GM23338 (cell line): Measurements from ENCODE around the gene CAMSAP1. TPM values are rescaled to one million over a fixed set of nuclear protein-coding genes. Genes with fewer than 3 reads are reported as not detected.

ENCODE experiments used
- ATAC-seq: fragments of 200-7000 bp; cut with Tn5 transposase; 3 replicates; pipeline ENCODE4 v1.9.1; 2020
- DNase-seq: peaks from one replicate; pipeline ENCODE4 v3.0.0-alpha.2; 2015; ENCODE audit warnings: low spot score
- H2AFZ ChIP-seq: fragments of 200-600 bp; sonication (generic); 2 replicates; pipeline ENCODE4 v1.8.0; 2016; ENCODE audit warnings: antibody characterized with exemption, mild to moderate bottlenecking, moderate library complexity
- H3F3A ChIP-seq: fragments of 200-600 bp; sonication (generic); replicated peaks from 2 replicates; pipeline ENCODE4 v1.8.0; 2017; ENCODE audit warnings: antibody characterized with exemption, mixed run types, low read depth
- H3K27ac ChIP-seq: fragments of 200-600 bp; sonication (generic); 2 replicates; pipeline ENCODE4 v1.6.1; 2016; ENCODE audit warnings: low read depth
- H3K27me3 ChIP-seq: fragments of 200-600 bp; sonication (generic); 2 replicates; pipeline ENCODE4 v1.8.0; 2016; ENCODE audit warnings: mild to moderate bottlenecking, mixed run types, moderate library complexity; ENCODE audit not compliant: insufficient read depth
- H3K36me3 ChIP-seq: fragments of 200-600 bp; sonication (generic); 2 replicates; pipeline ENCODE4 v1.8.0; 2016; ENCODE audit warnings: mild to moderate bottlenecking; ENCODE audit not compliant: insufficient read depth
- H3K4me1 ChIP-seq: fragments of 200-600 bp; sonication (generic); 2 replicates; pipeline ENCODE4 v1.8.0; 2016; ENCODE audit warnings: mild to moderate bottlenecking, moderate library complexity; ENCODE audit not compliant: insufficient read depth
- H3K4me2 ChIP-seq: fragments of 200-600 bp; sonication (generic); 2 replicates; pipeline ENCODE4 v1.7.1; 2017; ENCODE audit warnings: mixed run types
- H3K4me3 ChIP-seq: fragments of 200-600 bp; sonication (generic); 2 replicates; pipeline ENCODE4 v1.6.1; 2016; ENCODE audit warnings: mixed run types
- H3K79me2 ChIP-seq: fragments of 200-600 bp; sonication (generic); replicated peaks from 2 replicates; pipeline ENCODE4 v1.8.0; 2017; ENCODE audit warnings: mild to moderate bottlenecking; ENCODE audit not compliant: insufficient read depth
- H3K9me2 ChIP-seq: fragments of 200-600 bp; sonication (generic); 2 replicates; pipeline ENCODE4 v1.8.0; 2017; ENCODE audit not compliant: insufficient read depth
- H4K20me1 ChIP-seq: fragments of 200-600 bp; sonication (generic); replicated peaks from 2 replicates; pipeline ENCODE4 v1.8.0; 2017; ENCODE audit warnings: mild to moderate bottlenecking; ENCODE audit not compliant: insufficient read depth
- H3K27ac Mint-ChIP-seq: 2 replicates; pipeline ENCODE4 v1.8.0; 2020; ENCODE audit warnings: inconsistent platforms, mild to moderate bottlenecking, moderate library complexity, mixed read lengths
- H3K27me3 Mint-ChIP-seq: 3 replicates; pipeline ENCODE4 v1.8.0; 2022; ENCODE audit warnings: low read depth, mild to moderate bottlenecking, moderate library complexity, mixed read lengths, inconsistent platforms; ENCODE audit not compliant: insufficient read depth, poor library complexity
- H3K36me3 Mint-ChIP-seq: 3 replicates; pipeline ENCODE4 v1.8.0; 2021; ENCODE audit warnings: low read depth, mild to moderate bottlenecking, inconsistent platforms, moderate library complexity, mixed read lengths
- H3K4me1 Mint-ChIP-seq: 3 replicates; pipeline ENCODE4 v1.8.0; 2020; ENCODE audit warnings: mild to moderate bottlenecking, inconsistent platforms, mixed read lengths
- H3K4me3 Mint-ChIP-seq: 3 replicates; pipeline ENCODE4 v1.8.0; 2021; ENCODE audit warnings: moderate library complexity, mild to moderate bottlenecking, inconsistent platforms, mixed read lengths
- H3K9me3 Mint-ChIP-seq: 3 replicates; pipeline ENCODE4 v1.8.0; 2020; ENCODE audit warnings: moderate library complexity, mild to moderate bottlenecking, inconsistent platforms, mixed read lengths
- CREB1 ChIP-seq: fragments of 250-450 bp; sonication (Bioruptor Pico); IDR thresholded peaks from 2 replicates; pipeline ENCODE4 v1.5.0; 2020; ENCODE audit warnings: low read depth, mild to moderate bottlenecking, moderate library complexity
- EZH2 ChIP-seq: fragments of 200-600 bp; sonication (generic); IDR thresholded peaks from one replicate; pipeline ENCODE4 v1.8.0; 2017; ENCODE audit warnings: antibody characterized with exemption, mild to moderate bottlenecking, low read depth; ENCODE audit not compliant: unreplicated experiment
- EZH2phosphoT487 ChIP-seq: fragments of 200-600 bp; sonication (generic); IDR thresholded peaks from one replicate; pipeline ENCODE4 v1.8.1; 2018; ENCODE audit warnings: antibody characterized with exemption; ENCODE audit not compliant: unreplicated experiment
- JUNB ChIP-seq: IDR thresholded peaks from one replicate; pipeline ENCODE4 v1.6.1; 2016; ENCODE audit warnings: antibody characterized with exemption; ENCODE audit not compliant: unreplicated experiment
- NANOG ChIP-seq: IDR thresholded peaks from 2 replicates; pipeline ENCODE4 v1.6.1; 2016; ENCODE audit warnings: antibody characterized with exemption, borderline replicate concordance
- POLR2AphosphoS5 ChIP-seq: IDR thresholded peaks from 2 replicates; pipeline ENCODE4 v1.6.1; 2016; ENCODE audit warnings: antibody characterized with exemption, low read depth
- STAT1 ChIP-seq: IDR thresholded peaks from one replicate; pipeline ENCODE4 v1.6.1; 2016; ENCODE audit warnings: antibody characterized with exemption; ENCODE audit not compliant: unreplicated experiment
- ZNF114 ChIP-seq: fragments of 250-450 bp; sonication (Bioruptor Pico); IDR thresholded peaks from 2 replicates; pipeline ENCODE4 v1.5.0; 2020; ENCODE audit warnings: mild to moderate bottlenecking, moderate library complexity
- ZNF331 ChIP-seq: fragments of 250-450 bp; sonication (Bioruptor Pico); IDR thresholded peaks from 2 replicates; pipeline ENCODE4 v1.5.0; 2020; ENCODE audit warnings: low read depth, mild to moderate bottlenecking, moderate library complexity
- polyA plus RNA-seq: library from polyadenylated mRNA; unstranded; fragments of >200 nt; fragmentation: Nextera tagmentation; extraction: Ambion mirVana; gene quantifications from 2 replicates; pipeline ENCODE4 v1.2.1, GENCODE V29; 2016
- total RNA-seq: library from RNA; depleted of rRNA; stranded (reverse); fragments of >200 nt; shearing (Covaris generic); gene quantifications from 2 replicates; pipeline ENCODE4 v1.2.3, GENCODE V29; 2014
- TF ChIP-seq, protein P1 (sequence below), 2 experiments: fragments of 200-600 bp in 1 of 2; sonication (generic) in 1 of 2; conservative IDR thresholded peaks; 2 replicates each; pipeline versions ENCODE4 v1.5.1 to v1.6.1; 2016 to 2017; ENCODE audit warnings: antibody characterized with exemption in 2 of 2, low read depth in 2 of 2, mild to moderate bottlenecking in 2 of 2, moderate library complexity in 1 of 2

Gene CAMSAP1
- total and polyA plus RNA-seq, 2 experiments from 2014 or later, result 6.9 to 75.4 TPM

DNA sequence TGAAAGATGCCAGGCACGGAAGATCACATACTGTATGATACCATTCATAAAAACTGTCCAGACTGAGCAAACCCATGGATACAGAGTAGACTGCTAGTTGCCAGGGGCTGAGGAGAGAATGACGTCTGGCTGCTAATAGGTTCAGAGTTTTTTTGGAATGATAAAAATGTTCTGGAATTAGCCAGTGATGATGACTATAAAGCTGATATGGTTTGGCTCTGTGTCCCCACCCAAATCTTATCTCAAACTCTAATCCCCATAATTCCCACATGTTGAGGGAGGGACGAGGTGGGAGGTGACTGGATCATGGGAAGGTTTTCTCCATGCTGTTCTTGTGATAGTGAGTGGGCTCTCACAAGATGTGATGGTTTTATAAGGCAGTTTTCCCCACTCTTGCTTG lies 37.4 kb downstream of the CAMSAP1 start:
- ATAC-seq, result no peak
- Mint-ChIP-seq H3K27me3 (peaks cover 13% of the 10 kb centered on the region), H3K27ac (no peak overlapping the region), H3K4me3 (no peak overlapping the region), H3K9me3 (no peaks in the 10 kb centered on the region; the same call in 2 of the 3 replicates), H3K36me3 (peaks cover 25% of the 10 kb centered on the region), H3K4me1 (peaks cover 45% of the 10 kb centered on the region)
- no peak for TF ChIP-seq ZNF331 (CRISPR knock-in tag)
- no peak for TF ChIP-seq JUNB
- TF ChIP-seq ZNF114 (CRISPR knock-in tag), result no peak
- no peak for TF ChIP-seq STAT1
- TF ChIP-seq POLR2AphosphoS5, result no peak
- TF ChIP-seq, protein P1, sequence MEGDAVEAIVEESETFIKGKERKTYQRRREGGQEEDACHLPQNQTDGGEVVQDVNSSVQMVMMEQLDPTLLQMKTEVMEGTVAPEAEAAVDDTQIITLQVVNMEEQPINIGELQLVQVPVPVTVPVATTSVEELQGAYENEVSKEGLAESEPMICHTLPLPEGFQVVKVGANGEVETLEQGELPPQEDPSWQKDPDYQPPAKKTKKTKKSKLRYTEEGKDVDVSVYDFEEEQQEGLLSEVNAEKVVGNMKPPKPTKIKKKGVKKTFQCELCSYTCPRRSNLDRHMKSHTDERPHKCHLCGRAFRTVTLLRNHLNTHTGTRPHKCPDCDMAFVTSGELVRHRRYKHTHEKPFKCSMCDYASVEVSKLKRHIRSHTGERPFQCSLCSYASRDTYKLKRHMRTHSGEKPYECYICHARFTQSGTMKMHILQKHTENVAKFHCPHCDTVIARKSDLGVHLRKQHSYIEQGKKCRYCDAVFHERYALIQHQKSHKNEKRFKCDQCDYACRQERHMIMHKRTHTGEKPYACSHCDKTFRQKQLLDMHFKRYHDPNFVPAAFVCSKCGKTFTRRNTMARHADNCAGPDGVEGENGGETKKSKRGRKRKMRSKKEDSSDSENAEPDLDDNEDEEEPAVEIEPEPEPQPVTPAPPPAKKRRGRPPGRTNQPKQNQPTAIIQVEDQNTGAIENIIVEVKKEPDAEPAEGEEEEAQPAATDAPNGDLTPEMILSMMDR (conservative IDR thresholded peaks at IDR 0.05; ENCODE audit: low read depth in 2 of 2), result no peak
- no peak for TF ChIP-seq NANOG
- TF ChIP-seq EZH2, result no peak
- peaks cover 96% of the 10 kb centered on the region for H3K79me2 ChIP-seq
- H4K20me1 ChIP-seq, result peaks cover 50% of the 10 kb centered on the region
- H3F3A ChIP-seq, result peaks cover 4% of the 10 kb centered on the region; the same call in 1 of the 2 replicates
- H3K4me2 ChIP-seq, result no peak overlapping the region
- H3K36me3 ChIP-seq, result no peaks in the 10 kb centered on the region
- H2AFZ ChIP-seq, result no peak overlapping the region
- peaks cover 36% of the 10 kb centered on the region for H3K4me1 ChIP-seq
- H3K27ac ChIP-seq, result no peak overlapping the region
- no peak overlapping the region for H3K4me3 ChIP-seq
- DNase-seq, result no peak
- H3K9me2 ChIP-seq, result no peaks in the 10 kb centered on the region
- no peaks in the 10 kb centered on the region for H3K27me3 ChIP-seq

DNA sequence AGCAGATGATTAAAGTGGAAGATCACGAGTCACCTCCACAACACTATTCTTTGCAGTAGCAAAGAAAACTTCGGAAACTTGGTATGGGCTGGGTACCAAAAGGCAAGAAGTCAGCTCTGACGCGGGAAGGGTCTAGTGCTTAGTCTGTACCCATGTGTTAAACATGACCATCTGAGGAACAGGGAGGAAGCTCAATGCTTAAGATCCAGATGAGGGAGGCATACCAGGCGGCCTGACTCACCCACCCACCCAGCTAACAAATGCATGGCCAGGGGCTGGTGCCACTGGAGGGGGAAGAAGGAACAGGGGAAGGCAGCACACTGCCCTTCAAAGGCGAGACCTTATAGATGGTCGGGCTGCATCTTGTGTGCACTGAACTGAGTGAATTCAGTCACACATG lies 41.8 kb downstream of the CAMSAP1 start:
- H2AFZ ChIP-seq, result no peak overlapping the region
- peaks cover 15% of the 10 kb centered on the region for H3K4me1 ChIP-seq
- DNase-seq (no peak), ATAC-seq (no peak; the same call in 2 of the 3 replicates)
- peaks cover 44% of the 10 kb centered on the region for H4K20me1 ChIP-seq
- H3K27ac Mint-ChIP-seq, result peak overlapping the region; percentile 70; the same call in 1 of the 2 replicates
- H3K4me3 ChIP-seq, result no peak overlapping the region
- peak overlapping the region; percentile 73 for H3K27ac ChIP-seq
- H3K4me2 ChIP-seq, result no peak overlapping the region
- peaks cover 42% of the 10 kb centered on the region for H3K36me3 Mint-ChIP-seq
- H3K9me3 Mint-ChIP-seq, result no peaks in the 10 kb centered on the region; the same call in 2 of the 3 replicates
- H3K79me2 ChIP-seq, result peaks cover 90% of the 10 kb centered on the region
- TF ChIP-seq EZH2phosphoT487, result no peak
- peaks cover 29% of the 10 kb centered on the region for H3K4me1 Mint-ChIP-seq
- H3K4me3 Mint-ChIP-seq, result no peak overlapping the region
- H3K27me3 ChIP-seq, result no peaks in the 10 kb centered on the region
- no peaks in the 10 kb centered on the region for H3K36me3 ChIP-seq
- no peaks in the 10 kb centered on the region for H3K9me2 ChIP-seq
- peaks cover 7% of the 10 kb centered on the region; the same call in 1 of the 2 replicates for H3F3A ChIP-seq
- H3K27me3 Mint-ChIP-seq, result peaks cover 14% of the 10 kb centered on the region

DNA sequence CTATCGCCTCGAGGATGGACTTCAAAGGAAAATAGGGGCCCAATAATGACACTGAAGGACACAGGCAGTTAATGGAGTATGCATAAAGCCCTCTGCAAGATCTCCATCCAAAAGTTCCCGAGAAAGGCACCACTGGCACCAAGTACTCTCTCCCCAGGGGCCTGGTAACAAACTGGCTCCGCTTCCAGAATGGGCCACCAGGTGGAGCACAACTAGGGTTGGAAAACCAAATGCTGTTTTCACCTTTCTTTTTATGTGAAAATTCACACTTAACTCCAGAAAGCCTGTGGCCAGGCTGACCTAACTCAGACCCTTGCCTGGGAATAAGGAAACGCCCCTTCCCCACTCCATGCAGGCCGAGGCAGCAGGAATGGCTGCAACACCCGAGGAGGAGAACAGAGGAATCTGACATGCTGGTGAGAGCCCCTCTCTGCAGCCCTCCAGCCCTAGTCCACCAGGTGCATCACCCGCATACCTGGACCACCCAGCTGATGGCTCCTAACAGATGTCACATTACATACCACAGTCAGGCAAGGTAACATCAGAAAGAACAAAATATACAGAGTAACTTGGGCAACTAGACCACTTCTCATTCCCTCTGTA lies 42.8 kb downstream of the CAMSAP1 start:
- Histone ChIP-seq H3K27me3 (no peaks in the 10 kb centered on the region), H4K20me1 (peaks cover 42% of the 10 kb centered on the region), H3K4me3 (no peak overlapping the region), H3K9me2 (no peaks in the 10 kb centered on the region), H3K4me2 (no peak overlapping the region; the same call in 1 of the 2 replicates), H3F3A (peaks cover 7% of the 10 kb centered on the region; the same call in 1 of the 2 replicates), H3K4me1 (peaks cover 15% of the 10 kb centered on the region), H3K36me3 (no peaks in the 10 kb centered on the region), H2AFZ (no peak overlapping the region), H3K79me2 (peaks cover 88% of the 10 kb centered on the region), H3K27ac (peak overlapping the region; percentile 73)
- Mint-ChIP-seq H3K27ac (peak overlapping the region; percentile 70; the same call in 1 of the 2 replicates), H3K36me3 (peaks cover 36% of the 10 kb centered on the region), H3K4me3 (no peak overlapping the region), H3K27me3 (peaks cover 15% of the 10 kb centered on the region), H3K4me1 (peaks cover 29% of the 10 kb centered on the region), H3K9me3 (no peaks in the 10 kb centered on the region; the same call in 2 of the 3 replicates)
- no peak for TF ChIP-seq CREB1 (CRISPR knock-in tag)
- TF ChIP-seq EZH2, result no peak
- TF ChIP-seq, protein P1 (conservative IDR thresholded peaks at IDR 0.05; ENCODE audit: low read depth in 2 of 2), result peak; percentile 78 to 91
- DNase-seq (peak; percentile 92), ATAC-seq (peak; percentile 82)
